Measurements from ENCODE around the gene KLB.
"Not testable (repeated sequence)": the region's sequence is repeated elsewhere in the genome, so short reads cannot be mapped to it uniquely, and the experiment has no call there.

Gene KLB

DNA sequence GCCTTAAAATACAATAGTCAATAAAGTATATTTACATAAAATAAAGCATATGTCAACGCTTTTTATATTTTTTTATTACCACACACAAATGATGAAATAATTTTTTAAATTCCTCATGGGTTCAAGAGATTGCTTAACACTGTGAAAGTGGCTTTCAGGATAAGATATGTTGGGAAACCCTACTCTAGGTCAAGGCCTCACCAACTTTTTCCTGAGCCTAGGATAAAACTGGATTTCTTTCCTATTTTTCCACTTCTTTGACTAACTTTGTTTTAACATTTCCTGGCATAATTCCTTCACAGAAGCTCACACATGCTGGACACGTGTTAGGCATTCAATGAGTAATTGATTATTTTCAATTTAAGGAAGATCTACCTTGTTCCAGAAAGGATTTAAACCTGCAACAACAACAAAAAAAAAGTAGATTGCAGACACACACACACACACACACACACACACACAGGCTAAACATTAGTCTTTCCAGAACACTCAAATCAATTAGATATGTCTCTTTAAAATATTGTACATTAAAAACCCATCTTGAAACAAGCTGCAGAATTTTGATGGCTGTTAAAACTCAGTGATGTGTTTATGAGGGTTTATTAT lies 9.1 kb downstream of the KLB start:
- no peak overlapping the region for H3K4me2 ChIP-seq (ENCODE audit: low read length)
- no peaks in the 10 kb centered on the region for H3F3A ChIP-seq (ENCODE audit: control insufficient read depth, insufficient read depth)
- no peaks in the 10 kb centered on the region for H4K20me1 ChIP-seq (ENCODE audit: control insufficient read depth, insufficient read depth, low read depth, low read length)
- H3K9me2 ChIP-seq (replicated peaks; ENCODE audit: control insufficient read depth, low read length), result no peaks in the 10 kb centered on the region
- no peaks in the 10 kb centered on the region for H3K4me1 ChIP-seq (ENCODE audit: control insufficient read depth, low read length)
- no peaks in the 10 kb centered on the region for H3K36me3 ChIP-seq (ENCODE audit: control insufficient read depth, low read length)
- no peaks in the 10 kb centered on the region for H3K9me3 ChIP-seq (ENCODE audit: control insufficient read depth, insufficient read depth, low read length)
- H3K4me3 ChIP-seq (ENCODE audit: low read length), result no peak overlapping the region
- H3K27ac ChIP-seq (ENCODE audit: low read depth, low read length), result no peak overlapping the region
- TF ChIP-seq EZH2phosphoT487 (IDR thresholded peaks at IDR 0.05; ENCODE audit: borderline replicate concordance, low read length), result no peak
- TF ChIP-seq, protein P1, sequence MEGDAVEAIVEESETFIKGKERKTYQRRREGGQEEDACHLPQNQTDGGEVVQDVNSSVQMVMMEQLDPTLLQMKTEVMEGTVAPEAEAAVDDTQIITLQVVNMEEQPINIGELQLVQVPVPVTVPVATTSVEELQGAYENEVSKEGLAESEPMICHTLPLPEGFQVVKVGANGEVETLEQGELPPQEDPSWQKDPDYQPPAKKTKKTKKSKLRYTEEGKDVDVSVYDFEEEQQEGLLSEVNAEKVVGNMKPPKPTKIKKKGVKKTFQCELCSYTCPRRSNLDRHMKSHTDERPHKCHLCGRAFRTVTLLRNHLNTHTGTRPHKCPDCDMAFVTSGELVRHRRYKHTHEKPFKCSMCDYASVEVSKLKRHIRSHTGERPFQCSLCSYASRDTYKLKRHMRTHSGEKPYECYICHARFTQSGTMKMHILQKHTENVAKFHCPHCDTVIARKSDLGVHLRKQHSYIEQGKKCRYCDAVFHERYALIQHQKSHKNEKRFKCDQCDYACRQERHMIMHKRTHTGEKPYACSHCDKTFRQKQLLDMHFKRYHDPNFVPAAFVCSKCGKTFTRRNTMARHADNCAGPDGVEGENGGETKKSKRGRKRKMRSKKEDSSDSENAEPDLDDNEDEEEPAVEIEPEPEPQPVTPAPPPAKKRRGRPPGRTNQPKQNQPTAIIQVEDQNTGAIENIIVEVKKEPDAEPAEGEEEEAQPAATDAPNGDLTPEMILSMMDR (IDR thresholded peaks at IDR 0.05; ENCODE audit: low read depth, low read length, poor library complexity, severe bottlenecking), result no peak
- H3K27me3 ChIP-seq (ENCODE audit: control insufficient read depth, low read length), result no peaks in the 10 kb centered on the region
- H3K79me2 ChIP-seq (ENCODE audit: control insufficient read depth, low read length), result no peaks in the 10 kb centered on the region

DNA sequence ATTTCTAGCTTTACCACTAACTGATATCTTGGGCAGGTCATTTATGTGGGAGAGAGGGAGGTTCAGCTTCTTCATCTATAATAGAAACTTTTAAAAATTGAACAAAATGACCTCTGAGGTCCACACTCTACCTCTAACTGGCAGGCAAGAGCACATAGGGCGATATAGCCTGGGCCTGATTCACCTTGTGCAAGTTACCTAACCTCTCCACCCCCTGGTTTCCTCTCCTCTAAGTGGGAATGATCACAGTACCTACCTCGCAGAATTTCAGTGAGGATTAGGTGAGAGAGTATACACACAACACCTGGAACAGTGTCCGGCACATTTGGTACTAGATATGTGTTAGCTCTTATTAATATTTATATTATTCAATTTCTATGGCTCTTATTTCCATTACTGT lies 15.5 kb downstream of the KLB start:
- H3K4me3 ChIP-seq (ENCODE audit: low read length), result no peak overlapping the region
- H3K4me1 ChIP-seq (ENCODE audit: control insufficient read depth, low read length), result no peaks in the 10 kb centered on the region
- TF ChIP-seq, protein P1 (IDR thresholded peaks at IDR 0.05; ENCODE audit: low read depth, low read length, poor library complexity, severe bottlenecking), result no peak
- TF ChIP-seq EZH2phosphoT487 (IDR thresholded peaks at IDR 0.05; ENCODE audit: borderline replicate concordance, low read length), result no peak
- no peaks in the 10 kb centered on the region for H3K27me3 ChIP-seq (ENCODE audit: control insufficient read depth, low read length)
- no peaks in the 10 kb centered on the region for H3K36me3 ChIP-seq (ENCODE audit: control insufficient read depth, low read length)
- H3K9me3 ChIP-seq (ENCODE audit: control insufficient read depth, insufficient read depth, low read length), result no peaks in the 10 kb centered on the region
- H3K27ac ChIP-seq (ENCODE audit: low read depth, low read length), result no peak overlapping the region
- H4K20me1 ChIP-seq (ENCODE audit: control insufficient read depth, insufficient read depth, low read depth, low read length), result no peaks in the 10 kb centered on the region
- H3F3A ChIP-seq (ENCODE audit: control insufficient read depth, insufficient read depth), result no peaks in the 10 kb centered on the region
- H3K79me2 ChIP-seq (ENCODE audit: control insufficient read depth, low read length), result no peaks in the 10 kb centered on the region
- H3K9me2 ChIP-seq (replicated peaks; ENCODE audit: control insufficient read depth, low read length), result no peaks in the 10 kb centered on the region
- H3K4me2 ChIP-seq (ENCODE audit: low read length), result no peak overlapping the region

DNA sequence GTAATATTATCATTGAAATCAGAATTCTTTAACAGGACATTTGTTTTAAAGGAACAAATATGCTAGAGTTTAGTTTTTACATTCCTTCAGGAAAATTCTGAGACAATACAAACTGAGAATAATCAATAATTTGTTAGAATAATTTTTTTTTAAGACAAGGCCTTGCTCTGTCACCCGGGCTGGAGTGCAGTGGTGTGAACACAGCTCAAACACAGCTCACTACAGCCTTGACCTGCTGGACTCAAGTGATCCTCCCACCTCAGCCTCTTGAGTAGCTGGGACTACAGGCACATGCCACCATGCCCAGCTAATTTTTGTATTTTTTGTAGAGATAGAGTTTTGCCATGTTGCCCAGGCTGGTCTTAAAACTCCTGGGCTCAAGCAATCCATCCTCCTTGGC lies 18.6 kb downstream of the KLB start:
- not testable (repeated sequence) for H3K4me3 ChIP-seq (ENCODE audit: low read length); H3K4me1 ChIP-seq (ENCODE audit: control insufficient read depth, low read length); H3K4me2 ChIP-seq (ENCODE audit: low read length); H3K79me2 ChIP-seq (ENCODE audit: control insufficient read depth, low read length); H3K9me3 ChIP-seq (ENCODE audit: control insufficient read depth, insufficient read depth, low read length); H3K27ac ChIP-seq (ENCODE audit: low read depth, low read length); H3K9me2 ChIP-seq (replicated peaks; ENCODE audit: control insufficient read depth, low read length); H3F3A ChIP-seq (ENCODE audit: control insufficient read depth, insufficient read depth); H3K36me3 ChIP-seq (ENCODE audit: control insufficient read depth, low read length); H4K20me1 ChIP-seq (ENCODE audit: control insufficient read depth, insufficient read depth, low read depth, low read length); H3K27me3 ChIP-seq (ENCODE audit: control insufficient read depth, low read length)

DNA sequence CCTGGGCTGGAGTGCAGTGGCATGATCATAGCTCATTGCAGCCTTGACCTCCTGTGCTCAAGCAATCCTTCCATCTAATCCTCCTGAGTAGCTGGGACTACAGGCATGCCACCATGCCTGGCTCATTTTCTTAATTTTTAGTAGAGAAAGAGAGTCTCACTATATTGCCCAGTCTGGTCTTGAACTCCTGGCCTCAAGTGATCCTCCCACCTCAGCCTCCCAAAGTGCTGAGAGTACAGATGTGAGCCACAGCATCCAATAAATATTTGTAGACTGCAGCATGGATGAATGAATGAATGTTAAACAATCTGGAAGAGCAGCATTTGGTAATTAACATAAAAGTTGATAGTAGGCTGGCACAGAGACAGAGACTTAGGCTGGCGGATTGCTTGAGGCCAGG lies 20.0 kb downstream of the KLB start:
- Histone ChIP-seq H3K4me2 (ENCODE audit: low read length) (no peak overlapping the region), H3F3A (ENCODE audit: control insufficient read depth, insufficient read depth) (no peaks in the 10 kb centered on the region), H3K9me3 (ENCODE audit: control insufficient read depth, insufficient read depth, low read length) (no peaks in the 10 kb centered on the region), H3K36me3 (ENCODE audit: control insufficient read depth, low read length) (no peaks in the 10 kb centered on the region), H3K4me3 (ENCODE audit: low read length) (no peak overlapping the region), H3K4me1 (ENCODE audit: control insufficient read depth, low read length) (peaks cover 4% of the 10 kb centered on the region), H3K27me3 (ENCODE audit: control insufficient read depth, low read length) (no peaks in the 10 kb centered on the region), H3K79me2 (ENCODE audit: control insufficient read depth, low read length) (no peaks in the 10 kb centered on the region), H4K20me1 (ENCODE audit: control insufficient read depth, insufficient read depth, low read depth, low read length) (no peaks in the 10 kb centered on the region), H3K9me2 (replicated peaks; ENCODE audit: control insufficient read depth, low read length) (no peaks in the 10 kb centered on the region), H3K27ac (ENCODE audit: low read depth, low read length) (no peak overlapping the region)
- TF ChIP-seq, protein P1 (IDR thresholded peaks at IDR 0.05; ENCODE audit: low read depth, low read length, poor library complexity, severe bottlenecking), result no peak
- no peak for TF ChIP-seq EZH2phosphoT487 (IDR thresholded peaks at IDR 0.05; ENCODE audit: borderline replicate concordance, low read length)
